OCI-LY1 (cell line): Measurements from ENCODE around the gene TMEM184A.

ENCODE experiments used
- H2AFZ ChIP-seq: fragments of 200-600 bp; sonication (generic), shearing (Covaris generic); 2 replicates; pipeline ENCODE4 v1.6.0; 2014; ENCODE audit warnings: antibody characterized with exemption, mild to moderate bottlenecking, low read length
- H3F3A ChIP-seq: fragments of 200-600 bp; sonication (generic), shearing (Covaris generic); 2 replicates; pipeline ENCODE4 v1.6.0; 2014; ENCODE audit warnings: mild to moderate bottlenecking, antibody characterized with exemption, low read length, moderate library complexity; ENCODE audit not compliant: insufficient read depth
- H3K27ac ChIP-seq: fragments of 200-600 bp; sonication (generic); 2 replicates; pipeline ENCODE4 v1.5.1; 2014; ENCODE audit warnings: low read length, mixed run types, mild to moderate bottlenecking, low read depth; ENCODE audit not compliant: poor library complexity, severe bottlenecking
- H3K27me3 ChIP-seq: fragments of 200-600 bp; sonication (generic); 2 replicates; pipeline ENCODE4 v1.6.0; 2014; ENCODE audit warnings: antibody characterized with exemption, mild to moderate bottlenecking, low read length, moderate library complexity; ENCODE audit not compliant: insufficient read depth
- H3K36me3 ChIP-seq: fragments of 200-600 bp; sonication (generic); 2 replicates; pipeline ENCODE4 v1.6.1; 2014; ENCODE audit warnings: mild to moderate bottlenecking, antibody characterized with exemption, low read length, moderate library complexity, mixed read lengths; ENCODE audit not compliant: insufficient read depth
- H3K4me1 ChIP-seq: fragments of 200-600 bp; sonication (generic); 2 replicates; pipeline ENCODE4 v1.5.1; 2014; ENCODE audit warnings: mild to moderate bottlenecking, low read length, moderate library complexity; ENCODE audit not compliant: insufficient read depth, severe bottlenecking
- H3K4me2 ChIP-seq: fragments of 200-600 bp; sonication (generic), shearing (Covaris generic); 2 replicates; pipeline ENCODE4 v1.6.1; 2014; ENCODE audit warnings: low read length
- H3K4me3 ChIP-seq: fragments of 200-600 bp; sonication (generic); 2 replicates; pipeline ENCODE4 v1.5.1; 2014; ENCODE audit warnings: low read length, low read depth, mild to moderate bottlenecking, mixed read lengths; ENCODE audit not compliant: poor library complexity, severe bottlenecking
- H3K79me2 ChIP-seq: fragments of 200-600 bp; shearing (Covaris generic); 2 replicates; pipeline ENCODE4 v1.6.1; 2016; ENCODE audit warnings: mixed run types, low read length, mixed read lengths; ENCODE audit not compliant: insufficient read depth
- H3K9ac ChIP-seq: fragments of 200-600 bp; sonication (generic), shearing (Covaris generic); 2 replicates; pipeline ENCODE4 v1.6.1; 2014; ENCODE audit warnings: mild to moderate bottlenecking, low read length, mixed read lengths
- H3K9me2 ChIP-seq: fragments of 200-600 bp; sonication (generic), shearing (Covaris generic); 2 replicates; pipeline ENCODE4 v1.6.1; 2014; ENCODE audit warnings: low read depth, mild to moderate bottlenecking, low read length, mixed read lengths
- H3K9me3 ChIP-seq: fragments of 200-600 bp; shearing (Covaris generic); 2 replicates; pipeline ENCODE4 v1.6.1; 2014; ENCODE audit warnings: low read length, mixed read lengths
- H4K20me1 ChIP-seq: fragments of 200-600 bp; sonication (generic), shearing (Covaris generic); 2 replicates; pipeline ENCODE4 v1.6.0; 2016; ENCODE audit warnings: mild to moderate bottlenecking, low read length; ENCODE audit not compliant: insufficient read depth
- CTCF ChIP-seq: fragments of 200-600 bp; sonication (generic), shearing (Covaris generic); IDR thresholded peaks from 2 replicates; pipeline ENCODE4 v1.5.1; 2017; ENCODE audit warnings: mild to moderate bottlenecking, antibody characterized with exemption, low read length, moderate library complexity, mixed read lengths
- EZH2 ChIP-seq: fragments of 200-600 bp; sonication (generic), shearing (Covaris generic); IDR thresholded peaks from 2 replicates; pipeline ENCODE4 v1.8.0; 2017; ENCODE audit warnings: borderline replicate concordance, mixed run types, mild to moderate bottlenecking, antibody characterized with exemption, low read length, moderate library complexity, mixed read lengths

TMEM184A gene

GRCh38 chr7:1536743-1537534, 19.1 kb downstream of the TMEM184A start:
- Histone ChIP-seq H4K20me1 (no peaks in the 10 kb centered on the region), H3F3A (no peaks in the 10 kb centered on the region), H3K27me3 (no peaks in the 10 kb centered on the region), H3K36me3 (peaks cover 28% of the 10 kb centered on the region), H3K79me2 (0 out of 2 replicates have a peak, but pooled peaks cover 5% of the 10 kb centered on the region), H3K9me2 (no peaks in the 10 kb centered on the region), H3K4me1 (peaks cover 22% of the 10 kb centered on the region), H2AFZ (no peak overlapping the region), H3K4me3 (no peak overlapping the region), H3K27ac (no peak overlapping the region), H3K4me2 (no peak overlapping the region), H3K9me3 (no peaks in the 10 kb centered on the region), H3K9ac (no peak overlapping the region)
- TF ChIP-seq CTCF = no peak
- no peak for TF ChIP-seq EZH2

- peaks cover 27% of the 10 kb centered on the region for H3K4me1 ChIP-seq
- no peaks in the 10 kb centered on the region for H3K9me2 ChIP-seq
- H3K4me2 ChIP-seq = no peak overlapping the region
- H3K27ac ChIP-seq = no peak overlapping the region
- H2AFZ ChIP-seq = no peak overlapping the region
- no peak overlapping the region for H3K4me3 ChIP-seq
- no peaks in the 10 kb centered on the region for H3K27me3 ChIP-seq
- H4K20me1 ChIP-seq = no peaks in the 10 kb centered on the region
- TF ChIP-seq EZH2 = no peak
- no peak for TF ChIP-seq CTCF
- 0 out of 2 replicates have a peak, but pooled peaks cover 8% of the 10 kb centered on the region for H3K79me2 ChIP-seq
- H3K9me3 ChIP-seq = no peaks in the 10 kb centered on the region
- H3F3A ChIP-seq = no peaks in the 10 kb centered on the region
- H3K36me3 ChIP-seq = peaks cover 22% of the 10 kb centered on the region
- H3K9ac ChIP-seq = no peak overlapping the region
Observed at GRCh38 chr7:1536455-1536742, 19.6 kb downstream of the TMEM184A start.

GRCh38 chr7:1535701-1536454, 20.1 kb downstream of the TMEM184A start:
- no peak overlapping the region for H3K9ac ChIP-seq
- TF ChIP-seq CTCF (no peak), EZH2 (no peak)
- H3K4me1 ChIP-seq = peaks cover 30% of the 10 kb centered on the region
- no peak overlapping the region for H3K4me3 ChIP-seq
- no peak overlapping the region for H3K27ac ChIP-seq
- no peaks in the 10 kb centered on the region for H3K27me3 ChIP-seq
- no peaks in the 10 kb centered on the region for H3K9me3 ChIP-seq
- no peak overlapping the region for H3K4me2 ChIP-seq
- H4K20me1 ChIP-seq = no peaks in the 10 kb centered on the region
- no peaks in the 10 kb centered on the region for H3F3A ChIP-seq
- 0 out of 2 replicates have a peak, but pooled peaks cover 8% of the 10 kb centered on the region for H3K79me2 ChIP-seq
- peaks cover 20% of the 10 kb centered on the region for H3K36me3 ChIP-seq
- no peak overlapping the region for H2AFZ ChIP-seq
- no peaks in the 10 kb centered on the region for H3K9me2 ChIP-seq
